Effector memory CD8-positive, alpha-beta T cell (primary cell): ENCODE data around the gene ZC2HC1C.
"Not testable (repeated sequence)": the region's sequence is repeated elsewhere in the genome, so short reads cannot be mapped to it uniquely, and the experiment has no call there.

Source experiments
- ATAC-seq: fragments of 150-1000 bp; cut with Tn5 transposase; replicated peaks from 2 replicates; pipeline ENCODE4 v1.10.0; 2021; ENCODE audit warnings: mild to moderate bottlenecking, moderate library complexity
- DNase-seq, 3 experiments: peaks; one replicate each; pipeline ENCODE4 v3.0.0; 2021
- H3K27ac Mint-ChIP-seq, 2 donors: one replicate each; pipeline ENCODE4 v1.8.0; 2022; ENCODE audit warnings: mild to moderate bottlenecking in 2 of 2, mixed read lengths in 2 of 2, moderate library complexity in 2 of 2
- H3K27me3 Mint-ChIP-seq, 2 donors: one replicate each; pipeline ENCODE4 v1.8.0; 2022; ENCODE audit warnings: mixed read lengths in 2 of 2
- H3K36me3 Mint-ChIP-seq: one replicate; pipeline ENCODE4 v1.8.0; 2022; ENCODE audit warnings: mild to moderate bottlenecking, moderate library complexity, mixed read lengths; ENCODE audit not compliant: insufficient read depth
- H3K4me1 Mint-ChIP-seq, 2 donors: one replicate each; pipeline ENCODE4 v1.8.0; 2022; ENCODE audit warnings: low read depth in 2 of 2, mixed read lengths in 2 of 2
- H3K4me3 Mint-ChIP-seq, 2 donors: one replicate each; pipeline ENCODE4 v1.8.0; 2022; ENCODE audit warnings: mild to moderate bottlenecking in 2 of 2, mixed read lengths in 2 of 2, moderate library complexity in 2 of 2
- H3K9me3 Mint-ChIP-seq, 2 donors: one replicate each; pipeline ENCODE4 v1.8.0; 2022; ENCODE audit warnings: mixed read lengths in 2 of 2

Gene ZC2HC1C

GRCh38 chr14:75121552-75121951 is 52.1 kb downstream of the ZC2HC1C start:
- Mint-ChIP-seq H3K27me3 (no peaks in the 10 kb centered on the region), H3K4me3 (no peak overlapping the region), H3K4me1 (peaks cover 22 to 30% of the 10 kb centered on the region in 2 donors), H3K27ac (no peak overlapping the region), H3K9me3 (no peaks in the 10 kb centered on the region), H3K36me3 (peaks cover 24% of the 10 kb centered on the region)
- ATAC-seq (no peak), DNase-seq (no peak)

- Mint-ChIP-seq H3K36me3 (peaks cover 28% of the 10 kb centered on the region), H3K27me3 (no peaks in the 10 kb centered on the region), H3K27ac (peak overlapping the region in 1 of 2 donors; percentile 69), H3K4me3 (no peak overlapping the region), H3K9me3 (peaks cover 0 to 8% of the 10 kb centered on the region in 2 donors), H3K4me1 (peaks cover 35 to 37% of the 10 kb centered on the region in 2 donors)
- ATAC-seq (no peak), DNase-seq (no peak)
Measured at GRCh38 chr14:75123991-75124390, 54.5 kb downstream of the ZC2HC1C start.

GRCh38 chr14:75125617-75126016 is 56.2 kb downstream of the ZC2HC1C start:
- Mint-ChIP-seq H3K36me3 (peaks cover 31% of the 10 kb centered on the region), H3K4me3 (peak overlapping the region; percentile 92 to 97), H3K9me3 (peaks cover 0 to 8% of the 10 kb centered on the region in 2 donors), H3K27me3 (no peaks in the 10 kb centered on the region), H3K4me1 (peaks cover 34 to 35% of the 10 kb centered on the region in 2 donors), H3K27ac (peak overlapping the region; percentile 96 to 100)
- no peak for ATAC-seq
- DNase-seq: no peak

GRCh38 chr14:75126121-75126544 is 56.7 kb downstream of the ZC2HC1C start:
- DNase-seq: peak in 1 of 3 experiments; percentile 7
- H3K4me1 Mint-ChIP-seq: peaks cover 33 to 35% of the 10 kb centered on the region in 2 donors
- H3K27me3 Mint-ChIP-seq: no peaks in the 10 kb centered on the region
- H3K9me3 Mint-ChIP-seq: peaks cover 0 to 8% of the 10 kb centered on the region in 2 donors
- H3K27ac Mint-ChIP-seq: peak overlapping the region; percentile 96 to 100
- H3K36me3 Mint-ChIP-seq: peaks cover 35% of the 10 kb centered on the region
- ATAC-seq: peak; percentile 13
- peak overlapping the region; percentile 92 to 97 for H3K4me3 Mint-ChIP-seq

GRCh38 chr14:75126679-75127473 is 57.4 kb downstream of the ZC2HC1C start, which contains the start of gene NEK9:
TSS of gene NEK9 (minus strand) at chr14:75127048. CDS start at chr14:75126921, 127 bp downstream.
- Mint-ChIP-seq H3K9me3 (peaks cover 0 to 8% of the 10 kb centered on the region in 2 donors), H3K27ac (peak within 1 kb of the TSS; percentile 96 to 100), H3K27me3 (no peaks in the 10 kb centered on the region), H3K36me3 (peaks cover 35% of the 10 kb centered on the region), H3K4me1 (peaks cover 33 to 35% of the 10 kb centered on the region in 2 donors), H3K4me3 (peak within 1 kb of the TSS; percentile 92 to 97)
- ATAC-seq (peak; percentile 92), DNase-seq (peak; percentile 88 to 89 (median 89))

- ATAC-seq, H3K27me3 Mint-ChIP-seq: not testable (repeated sequence)
- peak overlapping the region; percentile 92 to 97 for H3K4me3 Mint-ChIP-seq
Measured at GRCh38 chr14:75127474-75127820, 58.0 kb downstream of the ZC2HC1C start.

GRCh38 chr14:75127903-75128595 is 58.6 kb downstream of the ZC2HC1C start:
- DNase-seq (no peak), ATAC-seq (no peak)
- Mint-ChIP-seq H3K36me3 (peaks cover 41% of the 10 kb centered on the region), H3K4me1 (peaks cover 37 to 39% of the 10 kb centered on the region in 2 donors), H3K4me3 (peak overlapping the region; percentile 92 to 97), H3K27me3 (no peaks in the 10 kb centered on the region), H3K27ac (peak overlapping the region; percentile 96 to 100), H3K9me3 (peaks cover 0 to 8% of the 10 kb centered on the region in 2 donors)

More at GRCh38 chr14:75127474-75127820, 58.0 kb downstream of the ZC2HC1C start:
- H3K4me1 Mint-ChIP-seq: peaks cover 35 to 36% of the 10 kb centered on the region in 2 donors
- H3K9me3 Mint-ChIP-seq, DNase-seq: not testable (repeated sequence)
- H3K27ac Mint-ChIP-seq: peak overlapping the region; percentile 96 to 100
- peaks cover 40% of the 10 kb centered on the region for H3K36me3 Mint-ChIP-seq

GRCh38 chr14:75128596-75128990 is 59.2 kb downstream of the ZC2HC1C start:
- Mint-ChIP-seq H3K4me1 (peaks cover 37 to 39% of the 10 kb centered on the region in 2 donors), H3K9me3 (peaks cover 0 to 8% of the 10 kb centered on the region in 2 donors), H3K4me3 (peak overlapping the region in 1 of 2 donors; percentile 44), H3K27ac (no peak overlapping the region), H3K27me3 (no peaks in the 10 kb centered on the region), H3K36me3 (peaks cover 46% of the 10 kb centered on the region)
- ATAC-seq: no peak
- DNase-seq: no peak
